Activated CD4-positive, alpha-beta T cell treated with anti-CD3 and anti-CD28 coated beads, Interleukin-2, amount 50 U/mL, for 24 hours (primary cell): ENCODE results near the gene POLE.

Experiments
- DNase-seq, 2 donors: peaks; one replicate each; pipeline ENCODE4 v3.0.0-alpha.2; 2020; ENCODE audit warnings: low read depth in 1 of 2, low spot score in 1 of 2

The POLE gene

GRCh38 chr12:132677492-132677891 is 9.7 kb downstream of the POLE start:
- DNase-seq = no peak

GRCh38 chr12:132675757-132676432 is 11.2 kb downstream of the POLE start:
- DNase-seq = no peak

GRCh38 chr12:132674561-132674960 is 12.6 kb downstream of the POLE start:
- no peak for DNase-seq

- no peak for DNase-seq
Measured at GRCh38 chr12:132673288-132674179, 13.6 kb downstream of the POLE start.

GRCh38 chr12:132672678-132673077 is 14.5 kb downstream of the POLE start:
- no peak for DNase-seq

GRCh38 chr12:132672116-132672515 is 15.0 kb downstream of the POLE start:
- DNase-seq = no peak

GRCh38 chr12:132669166-132669879 is 17.8 kb downstream of the POLE start:
- DNase-seq = no peak

- no peak for DNase-seq
Measured at GRCh38 chr12:132668191-132669088, 18.7 kb downstream of the POLE start.

- no peak for DNase-seq
Measured at GRCh38 chr12:132665794-132666193, 21.3 kb downstream of the POLE start.

- no peak for DNase-seq
Measured at GRCh38 chr12:132665149-132665491, 22.0 kb downstream of the POLE start.

GRCh38 chr12:132664206-132665148 is 22.7 kb downstream of the POLE start:
- no peak for DNase-seq

- DNase-seq = no peak
Measured at GRCh38 chr12:132662901-132663755, 24.0 kb downstream of the POLE start.

GRCh38 chr12:132661972-132662371 is 25.2 kb downstream of the POLE start:
- DNase-seq = no peak

- no peak for DNase-seq
Measured at GRCh38 chr12:132660996-132661395, 26.1 kb downstream of the POLE start.

GRCh38 chr12:132660052-132660451 is 27.1 kb downstream of the POLE start:
- DNase-seq = no peak

GRCh38 chr12:132659146-132659545 is 28.0 kb downstream of the POLE start:
- DNase-seq = no peak

- DNase-seq = no peak
Measured at GRCh38 chr12:132658149-132658894, 28.8 kb downstream of the POLE start.
